SW480 (cell line): ENCODE results near the gene ITFG1.
"Not testable (repeated sequence)": the region's sequence is repeated elsewhere in the genome, so short reads cannot be mapped to it uniquely, and the experiment has no call there.

Source experiments
- DNase-seq: peaks from one replicate; pipeline ENCODE4 v3.0.0-alpha.2; 2016; ENCODE audit warnings: low spot score

Gene ITFG1

GRCh38 chr16:47473792-47474191, 12.9 kb upstream of the ITFG1 start:
- DNase-seq, result no peak

DNA sequence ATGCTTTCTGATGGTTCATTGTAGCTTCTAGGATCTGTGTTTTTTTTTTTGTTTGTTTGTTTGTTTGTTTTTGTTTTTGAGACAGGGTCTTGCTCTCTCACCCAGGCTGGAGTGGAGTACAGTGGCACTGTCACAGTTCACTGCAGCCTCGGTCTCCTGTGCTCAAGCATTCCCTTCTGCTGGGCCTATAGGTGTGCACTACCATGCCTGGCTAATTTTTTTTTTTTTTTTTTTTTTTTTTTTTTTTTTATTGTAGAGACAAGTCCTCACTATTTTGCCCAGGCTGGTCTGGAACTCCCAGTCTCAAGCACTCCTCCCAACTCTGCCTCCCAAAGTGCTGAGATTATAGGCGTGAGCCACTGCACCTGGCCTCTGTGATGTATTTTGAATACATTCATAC, 12.1 kb upstream of the ITFG1 start:
- DNase-seq, result not testable (repeated sequence)

GRCh38 chr16:47470810-47471209, 9.9 kb upstream of the ITFG1 start:
- no peak for DNase-seq

DNA sequence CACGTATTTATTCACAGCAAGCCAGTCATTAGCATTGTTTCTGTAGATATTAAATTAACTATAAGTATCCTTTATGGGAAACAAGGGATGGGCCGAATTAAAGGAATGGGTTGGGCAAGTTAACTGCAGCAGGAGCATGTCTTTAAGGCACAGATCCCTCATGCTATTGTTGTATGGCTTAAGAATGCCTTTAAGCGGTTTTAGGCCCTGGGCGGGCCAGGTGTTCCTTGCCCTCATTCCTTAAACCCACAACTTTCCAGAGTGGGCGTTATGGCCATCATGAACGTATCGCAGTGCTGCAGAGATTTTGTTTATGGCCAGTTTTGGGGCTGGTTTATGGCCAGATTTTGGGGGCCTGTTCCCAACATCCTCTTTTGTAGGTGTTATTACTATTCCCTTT, 9.3 kb upstream of the ITFG1 start:
- DNase-seq, result no peak

DNA sequence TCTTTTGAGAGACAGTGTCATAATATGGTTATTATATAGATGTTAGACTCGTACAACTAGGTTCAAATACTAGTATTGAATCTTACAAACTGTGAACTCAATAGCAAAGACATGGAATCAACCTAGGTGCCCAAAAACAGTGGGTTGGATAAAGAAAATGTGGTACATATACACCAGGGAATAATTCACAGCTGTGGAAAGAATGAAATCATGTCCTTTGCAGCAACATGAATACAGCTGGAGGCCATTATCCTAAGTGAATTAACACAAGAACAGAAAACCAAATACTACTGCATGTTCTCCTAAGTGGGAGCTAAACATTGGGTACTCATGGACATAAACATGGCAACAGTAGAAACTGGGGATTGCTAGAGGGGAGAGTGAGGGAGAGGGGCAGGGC, 8.4 kb upstream of the ITFG1 start:
- DNase-seq, result no peak

- DNase-seq, result not testable (repeated sequence)
These were observed 7.3 kb upstream of the ITFG1 start for GRCh38 chr16:47468070-47468689.

DNA sequence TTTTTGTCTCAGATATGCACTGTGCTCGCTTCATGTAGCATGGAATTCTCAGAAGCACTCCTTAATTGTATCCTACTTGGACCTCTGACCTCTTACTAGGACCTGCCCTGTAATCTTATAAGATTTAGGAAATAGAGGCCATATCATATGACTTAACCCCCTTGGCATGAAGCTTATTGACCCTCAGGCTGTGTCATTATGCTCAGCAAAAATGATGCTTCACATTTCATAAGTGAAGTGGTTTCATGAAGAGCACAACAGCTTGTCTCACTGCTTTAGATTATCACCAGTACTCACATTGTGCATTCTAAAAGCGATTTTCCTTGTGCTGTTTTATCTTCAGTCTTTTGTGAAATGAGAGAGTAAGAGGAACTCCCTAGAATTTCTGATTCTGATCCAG, 6.6 kb upstream of the ITFG1 start:
- no peak for DNase-seq

- DNase-seq, result no peak
These were observed 5.2 kb upstream of the ITFG1 start for GRCh38 chr16:47465919-47466630.

GRCh38 chr16:47463771-47464624, 3.1 kb upstream of the ITFG1 start:
- DNase-seq, result no peak

DNA sequence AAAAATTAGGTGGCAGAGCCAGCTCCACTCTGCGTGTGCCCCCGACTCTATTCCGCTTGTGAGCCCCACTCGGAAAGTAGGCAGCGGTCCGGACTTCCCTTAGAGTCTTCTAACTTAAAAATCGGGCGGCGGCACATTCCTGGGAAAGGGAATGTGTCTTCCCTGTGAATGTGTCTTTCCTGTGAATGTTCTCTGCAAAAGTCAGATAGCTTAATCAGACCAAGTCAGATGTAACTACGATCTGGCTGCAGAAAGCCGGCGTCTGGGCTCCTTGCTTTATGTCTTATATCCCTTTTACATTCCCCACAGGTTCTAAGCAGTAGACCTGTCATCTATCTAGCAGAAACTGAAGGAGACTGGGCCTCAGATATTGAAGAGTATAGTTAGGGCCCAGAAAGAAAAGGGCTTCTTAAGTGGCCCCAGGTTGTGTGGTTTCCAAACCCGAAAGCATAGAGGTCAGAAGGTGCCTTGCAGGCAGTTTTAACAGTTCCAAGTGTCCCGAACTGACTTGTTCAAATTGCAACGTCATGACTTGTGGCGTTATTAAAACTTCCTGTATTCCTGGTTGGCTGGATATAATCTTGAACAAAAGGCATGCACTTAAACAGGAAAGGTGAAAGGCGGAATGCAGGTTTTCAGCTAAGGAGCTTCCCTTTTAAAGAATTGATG, 869 bp upstream of the ITFG1 start:
- peak; percentile 42 for DNase-seq

GRCh38 chr16:47460359-47460710, 528 bp downstream of the ITFG1 start:
- peak; percentile 2 for DNase-seq

GRCh38 chr16:47459603-47460002, 1.3 kb downstream of the ITFG1 start:
- no peak for DNase-seq

DNA sequence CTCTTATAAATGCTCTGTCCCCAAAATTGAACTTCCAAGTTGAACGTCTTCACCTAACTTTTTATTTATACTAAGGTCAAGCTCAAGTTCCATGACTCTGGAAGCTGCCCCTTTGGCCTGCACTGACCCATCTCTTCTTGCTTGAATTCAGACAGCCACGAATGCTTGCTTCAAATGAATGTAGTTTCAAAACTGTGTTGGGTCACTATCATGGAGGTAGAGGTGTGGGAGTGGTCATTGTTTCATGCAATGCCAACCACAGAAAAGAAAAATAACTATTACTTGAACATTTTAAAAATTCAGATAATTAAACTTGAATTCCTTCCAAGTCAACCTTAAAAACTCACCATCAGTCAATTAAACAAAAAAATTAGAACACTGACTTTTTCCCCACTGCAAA, 2.5 kb downstream of the ITFG1 start:
- DNase-seq, result no peak

DNA sequence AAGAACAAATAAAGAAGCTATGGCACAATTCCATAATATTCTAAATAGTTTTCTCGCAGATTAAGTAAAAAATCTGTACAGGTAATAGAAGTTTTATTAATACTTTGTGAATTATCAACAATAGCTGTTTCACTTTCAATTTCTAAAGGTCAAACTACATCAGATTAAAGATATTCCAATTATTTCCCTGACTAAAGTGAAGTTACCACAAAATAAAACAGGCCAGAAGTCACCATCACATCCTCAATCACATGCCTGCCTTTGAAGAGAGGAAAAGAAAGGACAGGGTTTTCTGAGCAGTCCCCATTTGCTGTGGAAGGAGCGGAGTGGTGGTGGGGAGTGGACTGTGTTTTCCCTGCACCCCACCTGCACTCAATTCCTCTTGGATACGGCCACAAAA, 11.1 kb downstream of the ITFG1 start:
- no peak for DNase-seq

DNA sequence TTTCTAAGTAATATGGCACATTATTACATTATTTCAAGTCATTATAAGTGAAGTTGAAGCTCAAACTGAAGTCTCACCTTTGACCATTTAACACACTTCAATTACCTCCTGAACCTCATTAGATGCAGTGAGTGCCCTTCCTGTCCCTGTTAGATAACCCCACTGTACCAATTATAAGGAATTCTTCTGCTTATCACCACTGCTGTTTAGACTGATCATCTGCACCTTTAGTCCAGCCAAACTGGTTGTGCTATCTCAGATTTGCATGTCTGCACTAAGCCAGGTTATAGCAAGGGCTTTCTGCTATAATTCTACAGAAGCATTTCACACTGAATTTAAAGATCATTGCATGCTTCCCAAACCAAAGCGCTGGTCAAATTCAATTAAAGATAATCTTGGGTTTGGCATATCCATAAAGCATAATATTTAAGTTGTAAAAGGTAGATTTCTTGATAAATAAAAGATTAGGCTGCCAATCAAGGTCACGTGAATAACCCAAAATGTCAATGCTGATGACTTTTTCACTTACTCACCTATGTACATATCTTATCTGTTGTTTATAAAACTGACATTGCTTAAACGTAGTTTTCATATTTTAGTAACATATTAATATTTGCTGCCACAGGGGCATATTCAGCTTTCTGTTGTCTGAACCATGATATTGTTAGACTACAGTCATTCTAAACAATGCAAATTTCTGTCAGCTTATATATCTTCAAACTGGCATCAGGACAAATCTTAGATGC, 11.9 kb downstream of the ITFG1 start:
- no peak for DNase-seq

DNA sequence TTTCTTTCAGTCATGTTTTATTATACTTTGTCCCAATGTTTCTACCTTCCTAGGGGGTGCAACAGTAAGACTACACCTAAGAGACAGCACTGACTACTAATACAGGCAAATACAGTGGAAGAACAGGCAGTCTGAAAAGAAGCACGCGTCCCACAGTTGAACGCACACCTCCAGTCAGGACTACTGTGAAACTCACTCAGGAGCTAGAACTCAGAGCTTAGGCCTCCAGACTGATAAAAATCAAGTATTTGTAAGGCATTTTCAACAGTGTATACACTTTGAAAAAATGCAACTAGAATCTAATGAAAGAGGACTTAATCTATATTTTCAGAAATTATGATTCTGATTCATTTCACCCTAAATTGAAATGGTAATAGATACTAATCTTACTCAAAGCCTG, 14.4 kb downstream of the ITFG1 start:
- no peak for DNase-seq

- DNase-seq, result not testable (repeated sequence)
These were observed 18.0 kb downstream of the ITFG1 start for GRCh38 chr16:47442884-47443283.

- not testable (repeated sequence) for DNase-seq
These were observed 20.8 kb downstream of the ITFG1 start for GRCh38 chr16:47440066-47440465.

DNA sequence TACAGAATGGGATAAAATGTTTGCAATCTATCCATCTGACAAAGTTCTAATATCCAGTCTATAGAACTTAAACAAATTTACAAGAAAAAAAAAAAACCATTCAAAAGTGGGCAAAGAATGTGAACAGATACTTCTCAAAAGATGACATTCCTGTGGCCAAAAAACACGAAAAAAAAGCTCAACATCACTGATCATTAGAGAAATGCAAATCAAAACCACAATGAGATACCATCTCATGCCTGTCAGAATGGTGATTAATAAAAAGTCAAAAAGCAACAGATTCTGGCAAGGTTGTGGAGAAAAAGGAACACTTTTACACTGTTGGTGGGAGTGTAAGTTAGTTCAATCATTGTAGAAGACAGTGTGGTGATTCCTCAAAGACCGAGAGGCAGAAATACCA, 26.6 kb downstream of the ITFG1 start:
- not testable (repeated sequence) for DNase-seq

- DNase-seq, result no peak
These were observed 28.9 kb downstream of the ITFG1 start for GRCh38 chr16:47431960-47432359.

- no peak for DNase-seq
These were observed 34.1 kb downstream of the ITFG1 start for GRCh38 chr16:47426806-47427205.

DNA sequence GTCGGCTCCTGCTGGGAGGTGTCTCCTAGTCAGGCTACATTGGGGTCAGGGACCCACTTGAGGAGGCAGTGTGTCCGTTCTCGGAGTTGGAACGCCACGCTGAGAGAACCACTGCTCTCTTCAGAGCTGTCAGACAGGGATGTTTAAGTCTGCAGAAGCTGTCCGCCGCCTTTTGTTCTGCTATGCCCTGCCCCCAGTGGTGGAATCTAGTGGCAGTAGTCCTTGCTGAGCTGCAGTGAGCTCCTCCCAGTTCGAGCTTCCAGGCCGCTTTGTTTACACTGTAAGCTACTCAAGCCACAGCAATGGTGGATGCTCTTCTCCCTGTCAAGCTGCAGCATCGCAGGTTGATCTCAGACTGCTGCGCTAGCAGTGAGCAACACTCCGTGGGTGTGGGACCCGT, 36.0 kb downstream of the ITFG1 start:
- no peak for DNase-seq
